ENCODE data around the gene ST8SIA1.

- TF ChIP-seq CTCF (IDR thresholded peaks at IDR 0.05; ENCODE audit: low read depth, low read length, poor library complexity, severe bottlenecking) (no peak), EZH2phosphoT487 (IDR thresholded peaks at IDR 0.05; ENCODE audit: borderline replicate concordance, low read length) (no peak)
Observed at GRCh38 chr12:22231836-22232235, 102.7 kb downstream of the ST8SIA1 start.
